ENCODE measurements around the gene MGAT1. TPM values are rescaled to one million over a fixed set of nuclear protein-coding genes. Genes with fewer than 3 reads are reported as not detected.

Gene MGAT1
- total RNA-seq, 6 experiments from 2014 or later = 99.7 to 136 (median 106) TPM

GRCh38 chr5:180848265-180848664 lies 45.7 kb upstream of the MGAT1 start:
- TF ChIP-seq, protein P1, sequence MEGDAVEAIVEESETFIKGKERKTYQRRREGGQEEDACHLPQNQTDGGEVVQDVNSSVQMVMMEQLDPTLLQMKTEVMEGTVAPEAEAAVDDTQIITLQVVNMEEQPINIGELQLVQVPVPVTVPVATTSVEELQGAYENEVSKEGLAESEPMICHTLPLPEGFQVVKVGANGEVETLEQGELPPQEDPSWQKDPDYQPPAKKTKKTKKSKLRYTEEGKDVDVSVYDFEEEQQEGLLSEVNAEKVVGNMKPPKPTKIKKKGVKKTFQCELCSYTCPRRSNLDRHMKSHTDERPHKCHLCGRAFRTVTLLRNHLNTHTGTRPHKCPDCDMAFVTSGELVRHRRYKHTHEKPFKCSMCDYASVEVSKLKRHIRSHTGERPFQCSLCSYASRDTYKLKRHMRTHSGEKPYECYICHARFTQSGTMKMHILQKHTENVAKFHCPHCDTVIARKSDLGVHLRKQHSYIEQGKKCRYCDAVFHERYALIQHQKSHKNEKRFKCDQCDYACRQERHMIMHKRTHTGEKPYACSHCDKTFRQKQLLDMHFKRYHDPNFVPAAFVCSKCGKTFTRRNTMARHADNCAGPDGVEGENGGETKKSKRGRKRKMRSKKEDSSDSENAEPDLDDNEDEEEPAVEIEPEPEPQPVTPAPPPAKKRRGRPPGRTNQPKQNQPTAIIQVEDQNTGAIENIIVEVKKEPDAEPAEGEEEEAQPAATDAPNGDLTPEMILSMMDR (IDR thresholded peaks at IDR 0.05) = no peak
- no peak for TF ChIP-seq POLR2A (IDR thresholded peaks at IDR 0.05)
- no peak overlapping the region for H3K27ac ChIP-seq
- peaks cover 0 to 7% (median 3%) of the 10 kb centered on the region in 4 donors for H3K4me1 ChIP-seq
- H3K9me3 ChIP-seq = peaks cover 0 to 16% (median 7%) of the 10 kb centered on the region in 4 donors
- no peaks in the 10 kb centered on the region for H3K27me3 ChIP-seq
- WGBS (ENCODE audit: insufficient coverage, low coverage, low lambda C conversion rate, missing lambda C conversion rate) = 90% methylated on average over 1 of the region's 1 CpG
- ATAC-seq (no peak), DNase-seq (no peak)
- H3K36me3 ChIP-seq = peaks cover 0 to 16% (median 15%) of the 10 kb centered on the region in 4 donors
- intact Hi-C loops (cut with DNase I) = no loop called here
- no peak overlapping the region for H3K4me3 ChIP-seq

GRCh38 chr5:180847026-180847425 lies 44.4 kb upstream of the MGAT1 start:
- Histone ChIP-seq H3K36me3 (peaks cover 0 to 16% (median 15%) of the 10 kb centered on the region in 4 donors), H3K27me3 (no peaks in the 10 kb centered on the region), H3K27ac (no peak overlapping the region), H3K9me3 (peaks cover 0 to 16% (median 7%) of the 10 kb centered on the region in 4 donors), H3K4me1 (peaks cover 0 to 7% (median 3%) of the 10 kb centered on the region in 4 donors), H3K4me3 (no peak overlapping the region)
- no peak for TF ChIP-seq POLR2A (IDR thresholded peaks at IDR 0.05)
- TF ChIP-seq, protein P1 (IDR thresholded peaks at IDR 0.05) = no peak
- 48% methylated on average over 3 of the region's 3 CpGs for WGBS (ENCODE audit: insufficient coverage, low coverage, low lambda C conversion rate, missing lambda C conversion rate)
- ATAC-seq (no peak), DNase-seq (no peak)
- intact Hi-C loops (cut with DNase I) = no loop called here

DNA sequence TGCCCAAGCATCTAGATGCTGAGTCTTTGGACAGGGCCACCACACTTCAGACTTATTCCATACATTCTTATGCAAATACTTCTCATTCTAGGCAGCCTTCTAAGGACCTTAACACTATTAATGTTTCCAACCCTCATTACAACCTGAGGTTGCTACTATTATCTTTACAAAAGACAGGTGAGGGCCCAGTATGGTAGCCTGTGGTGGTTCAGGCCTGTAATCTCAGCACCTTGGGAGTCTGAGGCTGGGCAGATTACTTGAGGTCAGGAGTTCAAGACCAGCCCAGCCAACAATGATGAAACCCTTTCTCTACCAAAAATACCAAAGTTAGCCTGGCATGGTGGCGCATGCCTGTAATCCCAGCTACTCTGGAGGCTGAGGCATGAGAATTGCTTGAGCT lies 42.3 kb upstream of the MGAT1 start:
- Histone ChIP-seq H3K27ac (no peak overlapping the region), H3K4me3 (no peak overlapping the region), H3K4me1 (peaks cover 0 to 7% (median 3%) of the 10 kb centered on the region in 4 donors), H3K36me3 (peaks cover 0 to 3% (median 1%) of the 10 kb centered on the region in 4 donors), H3K27me3 (no peaks in the 10 kb centered on the region), H3K9me3 (peaks cover 0 to 8% (median 2%) of the 10 kb centered on the region in 4 donors)
- 100% methylated on average over 1 of the region's 1 CpG for WGBS (ENCODE audit: insufficient coverage, low coverage, low lambda C conversion rate, missing lambda C conversion rate)
- TF ChIP-seq POLR2A (IDR thresholded peaks at IDR 0.05) = no peak
- TF ChIP-seq, protein P1 (IDR thresholded peaks at IDR 0.05) = no peak
- no peak for ATAC-seq
- intact Hi-C loops (cut with DNase I) = no loop called here
- DNase-seq = no peak

- Histone ChIP-seq H3K36me3 (peaks cover 0 to under 1% (median 0%) of the 10 kb centered on the region in 4 donors), H3K4me3 (no peak overlapping the region), H3K27me3 (no peaks in the 10 kb centered on the region), H3K9me3 (peaks cover 0 to 6% (median 0%) of the 10 kb centered on the region in 4 donors), H3K4me1 (peaks cover 0 to 7% (median 3%) of the 10 kb centered on the region in 4 donors), H3K27ac (peak overlapping the region in 1 of 3 donors; percentile 18)
- DNase-seq = no peak
- 61% methylated on average over 2 of the region's 3 CpGs for WGBS (ENCODE audit: insufficient coverage, low coverage, low lambda C conversion rate, missing lambda C conversion rate)
- no peak for ATAC-seq
- TF ChIP-seq POLR2A (IDR thresholded peaks at IDR 0.05) = no peak
- TF ChIP-seq, protein P1 (IDR thresholded peaks at IDR 0.05) = no peak
- intact Hi-C loops (cut with DNase I) = no loop called here
These were observed 41.8 kb upstream of the MGAT1 start for GRCh38 chr5:180844432-180844831.
